ENCODE measurements around the gene KLHL6. TPM values are rescaled to one million over a fixed set of nuclear protein-coding genes. Genes with fewer than 3 reads are reported as not detected.

KLHL6 gene
- total RNA-seq, 4 donors from 2014 or later, result 0.67 to 2.7 (median 1.0) TPM

GRCh38 chr3:183448369-183449128, 107.0 kb downstream of the KLHL6 start:
- H3K27ac ChIP-seq, result peak overlapping the region in 1 of 3 donors; percentile 82
- H3K36me3 ChIP-seq, result peaks cover 0 to 3% of the 10 kb centered on the region in 2 donors
- TF ChIP-seq CTCF (IDR thresholded peaks at IDR 0.05) (no peak), POLR2A (IDR thresholded peaks at IDR 0.05) (no peak)
- H3K4me1 ChIP-seq, result peaks cover 15 to 19% of the 10 kb centered on the region in 2 donors
- WGBS, 2 donors, result 56 to 57% methylated on average over 3 of the region's 3 CpGs
- DNase-seq, result no peak
- intact Hi-C loops (cut with DNase I), result no loop called here
- no peaks in the 10 kb centered on the region for H3K27me3 ChIP-seq
- peak overlapping the region in 1 of 3 donors; percentile 66 for H3K4me3 ChIP-seq (replicated peaks in 1 of 3)
- no peaks in the 10 kb centered on the region for H3K9me3 ChIP-seq

GRCh38 chr3:183447206-183448001, 108.1 kb downstream of the KLHL6 start:
- peak overlapping the region; percentile 67 to 82 (median 79) for H3K27ac ChIP-seq
- TF ChIP-seq POLR2A (IDR thresholded peaks at IDR 0.05) (peak in 1 of 2 donors; percentile 86), CTCF (IDR thresholded peaks at IDR 0.05) (peak in 1 of 6 experiments; percentile 11)
- peak; percentile 93 to 94 for DNase-seq
- H3K36me3 ChIP-seq, result no peaks in the 10 kb centered on the region
- no peaks in the 10 kb centered on the region for H3K27me3 ChIP-seq
- no peaks in the 10 kb centered on the region for H3K9me3 ChIP-seq
- intact Hi-C loops (cut with DNase I), result no loop called here
- H3K4me3 ChIP-seq (replicated peaks in 1 of 3), result peak overlapping the region; percentile 63 to 75 (median 66)
- peaks cover 15 to 19% of the 10 kb centered on the region in 2 donors for H3K4me1 ChIP-seq
- 0 to 2% methylated on average over 39 to 41 of the region's 54 CpGs for WGBS, 2 donors

GRCh38 chr3:183446838-183447205, 108.7 kb downstream of the KLHL6 start:
- H3K36me3 ChIP-seq, result no peaks in the 10 kb centered on the region
- DNase-seq, result no peak
- H3K27me3 ChIP-seq, result no peaks in the 10 kb centered on the region
- no peaks in the 10 kb centered on the region for H3K9me3 ChIP-seq
- H3K27ac ChIP-seq, result peak overlapping the region in 2 of 3 donors; percentile 67 to 82
- intact Hi-C loops (cut with DNase I), result no loop called here
- TF ChIP-seq CTCF (IDR thresholded peaks at IDR 0.05) (no peak), POLR2A (IDR thresholded peaks at IDR 0.05) (no peak)
- peaks cover 15 to 19% of the 10 kb centered on the region in 2 donors for H3K4me1 ChIP-seq
- H3K4me3 ChIP-seq (replicated peaks in 1 of 3), result peak overlapping the region in 2 of 3 donors; percentile 66 to 75
- 95 to 98% methylated on average over 2 of the region's 2 CpGs for WGBS, 2 donors

- TF ChIP-seq POLR2A (IDR thresholded peaks at IDR 0.05) (no peak), CTCF (IDR thresholded peaks at IDR 0.05) (no peak)
- H3K36me3 ChIP-seq, result no peaks in the 10 kb centered on the region
- WGBS, 2 donors, result 91 to 92% methylated on average over 1 of the region's 1 CpG
These were observed 110.8 kb downstream of the KLHL6 start for GRCh38 chr3:183444748-183445147.

More at GRCh38 chr3:183444748-183445147, 110.8 kb downstream of the KLHL6 start:
- Histone ChIP-seq H3K4me3 (replicated peaks in 1 of 3) (no peak overlapping the region), H3K9me3 (no peaks in the 10 kb centered on the region), H3K4me1 (peaks cover 15 to 17% of the 10 kb centered on the region in 2 donors), H3K27ac (no peak overlapping the region), H3K27me3 (no peaks in the 10 kb centered on the region)
- DNase-seq, result no peak
- intact Hi-C loops (cut with DNase I), result no loop called here

Measured in thyroid gland (tissue), 4 donors.